Neutrophil (primary cell): ENCODE data around the gene TCFL5.

ENCODE experiments used
- H3K27ac ChIP-seq: fragments of 200-600 bp; sonication (generic); 2 replicates; pipeline ENCODE4 v1.5.1; 2016; ENCODE audit warnings: mild to moderate bottlenecking, moderate library complexity
- H3K27me3 ChIP-seq: fragments of 200-600 bp; sonication (generic); 2 replicates; pipeline ENCODE4 v1.6.0; 2016; ENCODE audit warnings: mild to moderate bottlenecking
- H3K36me3 ChIP-seq: fragments of 200-600 bp; sonication (generic); 2 replicates; pipeline ENCODE4 v1.5.1; 2017
- H3K4me1 ChIP-seq, 2 experiments: fragments of 200-600 bp in 1 of 2; sonication (generic) in 1 of 2; 1 replicate in 1 of 2; 2 replicates in 1 of 2; pipeline versions ENCODE4 v1.5.1 to v1.6.1; 2013 to 2016; ENCODE audit warnings: low read depth in 1 of 2, low read length in 1 of 2, mild to moderate bottlenecking in 1 of 2, moderate library complexity in 1 of 2; ENCODE audit not compliant: control insufficient read depth in 1 of 2, insufficient read depth in 1 of 2
- H3K4me3 ChIP-seq, 2 experiments: fragments of 200-600 bp in 1 of 2; sonication (generic) in 1 of 2; 1 replicate in 1 of 2; 2 replicates in 1 of 2; pipeline ENCODE4 v1.5.1; 2013 to 2016; ENCODE audit warnings: low read depth in 1 of 2, low read length in 1 of 2, mild to moderate bottlenecking in 1 of 2, moderate library complexity in 1 of 2
- H3K9me3 ChIP-seq: fragments of 200-600 bp; sonication (generic); 2 replicates; pipeline ENCODE4 v1.5.1; 2016
- CTCF ChIP-seq: fragments of 200-600 bp; sonication (generic); IDR thresholded peaks from 2 replicates; pipeline ENCODE4 v1.5.1; 2016; ENCODE audit warnings: antibody characterized with exemption

Gene TCFL5

GRCh38 chr20:62840244-62841197, 21.1 kb downstream of the TCFL5 start:
- H3K27ac ChIP-seq, result no peak overlapping the region
- peaks cover 69% of the 10 kb centered on the region for H3K36me3 ChIP-seq
- H3K4me1 ChIP-seq, result peaks cover 9 to 10% of the 10 kb centered on the region in 2 experiments
- H3K4me3 ChIP-seq, result no peak overlapping the region
- no peaks in the 10 kb centered on the region for H3K9me3 ChIP-seq
- TF ChIP-seq CTCF, result no peak
- H3K27me3 ChIP-seq, result no peaks in the 10 kb centered on the region

DNA sequence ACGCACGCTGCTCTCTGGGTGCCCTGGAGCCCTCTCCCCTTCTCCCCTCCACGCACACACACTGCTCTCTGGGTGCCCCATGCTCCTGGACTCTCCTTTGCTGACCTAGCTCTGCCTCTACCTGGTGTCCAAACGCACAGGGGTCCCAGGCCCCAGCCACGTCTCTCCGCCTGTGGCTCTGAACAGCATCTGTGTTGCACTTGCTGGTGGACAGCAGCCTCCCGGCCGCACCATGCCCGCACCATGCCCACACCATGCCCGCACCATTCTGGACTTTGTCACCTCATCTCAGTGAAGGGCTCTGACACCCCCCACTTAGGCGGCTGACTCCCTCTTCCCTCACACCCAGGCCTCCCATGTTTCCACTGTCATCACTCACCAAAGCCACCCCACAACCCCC, 21.8 kb downstream of the TCFL5 start:
- Histone ChIP-seq H3K27ac (no peak overlapping the region), H3K4me1 (peaks cover 9 to 12% of the 10 kb centered on the region in 2 experiments), H3K27me3 (no peaks in the 10 kb centered on the region), H3K9me3 (no peaks in the 10 kb centered on the region), H3K36me3 (peaks cover 71% of the 10 kb centered on the region), H3K4me3 (no peak overlapping the region)
- TF ChIP-seq CTCF, result no peak

GRCh38 chr20:62839261-62839660, 22.4 kb downstream of the TCFL5 start:
- Histone ChIP-seq H3K4me1 (peaks cover 10 to 17% of the 10 kb centered on the region in 2 experiments), H3K27me3 (no peaks in the 10 kb centered on the region)
- TF ChIP-seq CTCF, result no peak

GRCh38 chr20:62838128-62838891, 23.3 kb downstream of the TCFL5 start:
- Histone ChIP-seq H3K27me3 (no peaks in the 10 kb centered on the region), H3K36me3 (peaks cover 72% of the 10 kb centered on the region), H3K27ac (peak overlapping the region; percentile 49), H3K4me1 (peaks cover 19 to 27% of the 10 kb centered on the region in 2 experiments), H3K9me3 (no peaks in the 10 kb centered on the region), H3K4me3 (no peak overlapping the region)
- TF ChIP-seq CTCF, result no peak

More at GRCh38 chr20:62839261-62839660, 22.4 kb downstream of the TCFL5 start:
- Histone ChIP-seq H3K9me3 (no peaks in the 10 kb centered on the region), H3K36me3 (peaks cover 72% of the 10 kb centered on the region), H3K4me3 (no peak overlapping the region), H3K27ac (no peak overlapping the region)

DNA sequence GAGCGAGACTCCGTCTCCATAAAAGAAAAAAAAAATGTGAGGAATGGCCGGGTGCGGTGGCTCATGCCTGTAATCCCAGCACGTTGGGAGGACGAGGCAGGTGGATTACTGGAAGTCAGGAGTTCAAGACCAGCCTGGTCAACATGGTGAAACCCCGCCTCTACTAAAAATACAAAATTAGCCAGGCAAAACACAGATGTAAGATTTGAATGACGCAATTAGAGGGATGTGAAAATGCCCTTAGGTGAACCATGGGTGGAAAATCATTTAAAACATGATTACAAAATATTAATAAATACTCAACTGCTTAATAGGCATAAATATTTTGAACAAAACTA, 23.9 kb downstream of the TCFL5 start:
- no peaks in the 10 kb centered on the region for H3K9me3 ChIP-seq
- H3K36me3 ChIP-seq, result peaks cover 72% of the 10 kb centered on the region
- peaks cover 25 to 32% of the 10 kb centered on the region in 2 experiments for H3K4me1 ChIP-seq
- peak overlapping the region; percentile 49 for H3K27ac ChIP-seq
- H3K4me3 ChIP-seq, result no peak overlapping the region
- no peak for TF ChIP-seq CTCF
- no peaks in the 10 kb centered on the region for H3K27me3 ChIP-seq
